Endothelial cell of umbilical vein (primary cell): ENCODE measurements around the gene STN1. TPM values are rescaled to one million over a fixed set of nuclear protein-coding genes. Genes with fewer than 3 reads are reported as not detected.
A peak's percentile ranks its signal among the peaks of the same experiment; 100 is the strongest.

Experiments used
- BruUV-seq: library from RNA; stranded (reverse); fragments of 400-500 nt; replicated peaks from 2 replicates; lab custom pipeline; 2021; lab: Mats Ljungman, UMichigan
- CTCF ChIA-PET: fragments of 300-600, 350-600 bp; sonication (Branson Sonifier 250); formaldehyde crosslinking; loops from one replicate; lab custom pipeline; 2021; ENCODE audit warnings: antibody characterized with exemption, inconsistent platforms; lab: Charles Lee
- POLR2A ChIA-PET: fragments of 300-600, 350-600 bp; sonication (Branson Sonifier 250); formaldehyde crosslinking; loops from one replicate; lab custom pipeline; 2021; ENCODE audit warnings: antibody characterized with exemption, inconsistent platforms; lab: Charles Lee
- DNase-seq: peaks from one replicate; pipeline ENCODE4 v3.0.0-alpha.2; 2011; ENCODE audit warnings: low read depth, low spot score
- FAIRE-seq: peaks from 2 replicates; lab custom pipeline; 2011; peaks lifted over from hg19 to GRCh38; lab: Jason Lieb, UNC
- H2AFZ ChIP-seq: 2 replicates; pipeline ENCODE4 v1.6.0; 2012; ENCODE audit warnings: low read depth, low read length, control low read depth, inconsistent platforms
- H3K27ac ChIP-seq: 2 replicates; pipeline ENCODE4 v1.5.1; 2011; ENCODE audit warnings: low read depth, mild to moderate bottlenecking, control low read depth, low read length, moderate library complexity; ENCODE audit not compliant: insufficient read depth
- H3K27me3 ChIP-seq, 2 experiments: 2 replicates each; pipeline versions ENCODE4 v1.6.0 to v1.6.1; 2011; ENCODE audit warnings: low read length in 2 of 2, mixed read lengths in 1 of 2; ENCODE audit not compliant: control insufficient read depth in 2 of 2, insufficient read depth in 2 of 2
- H3K36me3 ChIP-seq, 2 experiments: 2 replicates in 1 of 2; 3 replicates in 1 of 2; pipeline ENCODE4 v1.5.1; 2011; ENCODE audit warnings: low read length in 2 of 2, mild to moderate bottlenecking in 1 of 2, moderate library complexity in 1 of 2; ENCODE audit not compliant: control insufficient read depth in 2 of 2, insufficient read depth in 2 of 2; ENCODE audit errors: extremely low read depth in 1 of 2
- H3K4me1 ChIP-seq: 3 replicates; pipeline ENCODE4 v1.5.1; 2011; ENCODE audit warnings: mild to moderate bottlenecking, low read length; ENCODE audit not compliant: control insufficient read depth, insufficient read depth; ENCODE audit errors: extremely low read depth
- H3K4me2 ChIP-seq: 2 replicates; pipeline ENCODE4 v1.6.1; 2011; ENCODE audit warnings: low read length, control low read depth, mixed read lengths; ENCODE audit not compliant: insufficient read depth
- H3K4me3 ChIP-seq, 3 experiments: fragments of 200-600 bp in 1 of 3; sonication (generic), shearing (Covaris generic) in 1 of 3; replicated peaks in 1 of 3; 2 replicates each; pipeline ENCODE4 v1.5.1; 2011 to 2016; ENCODE audit warnings: control low read depth in 3 of 3, low read length in 3 of 3, mild to moderate bottlenecking in 2 of 3, inconsistent platforms in 1 of 3, low read depth in 1 of 3, moderate library complexity in 1 of 3; ENCODE audit not compliant: insufficient read depth in 1 of 3
- H3K79me2 ChIP-seq: 2 replicates; pipeline ENCODE4 v1.6.0; 2012; ENCODE audit warnings: low read length, inconsistent platforms; ENCODE audit not compliant: control insufficient read depth, insufficient read depth
- H3K9ac ChIP-seq: replicated peaks from 2 replicates; pipeline ENCODE3; 2011; ENCODE audit warnings: low read length, control low read depth; ENCODE audit not compliant: insufficient read depth; ENCODE audit errors: extremely low read depth
- H3K9me1 ChIP-seq: replicated peaks from 3 replicates; pipeline ENCODE4 v1.6.0; 2011; ENCODE audit warnings: mild to moderate bottlenecking, low read length; ENCODE audit not compliant: control insufficient read depth, insufficient read depth; ENCODE audit errors: extremely low read depth
- H3K9me3 ChIP-seq: replicated peaks from 2 replicates; pipeline ENCODE4 v1.5.1; 2012; ENCODE audit warnings: low read length, inconsistent platforms; ENCODE audit not compliant: control insufficient read depth, insufficient read depth
- H4K20me1 ChIP-seq: replicated peaks from 2 replicates; pipeline ENCODE3; 2011; ENCODE audit warnings: mild to moderate bottlenecking, low read length; ENCODE audit not compliant: control insufficient read depth, insufficient read depth; ENCODE audit errors: extremely low read depth
- EZH2 ChIP-seq: IDR thresholded peaks from 2 replicates; pipeline ENCODE4 v1.6.1; 2012; ENCODE audit warnings: borderline replicate concordance, low read depth, mild to moderate bottlenecking, moderate library complexity, low read length, inconsistent platforms; ENCODE audit not compliant: severe bottlenecking
- FOS ChIP-seq: IDR thresholded peaks from 2 replicates; pipeline ENCODE4 v1.6.1; 2011; ENCODE audit warnings: mild to moderate bottlenecking, low read length, moderate library complexity, borderline replicate concordance; ENCODE audit not compliant: insufficient read depth
- JUN ChIP-seq: IDR thresholded peaks from 2 replicates; pipeline ENCODE4 v1.6.1; 2011; ENCODE audit warnings: borderline replicate concordance, low read depth; ENCODE audit not compliant: insufficient read length, insufficient read depth
- MYC ChIP-seq: IDR thresholded peaks from one replicate; pipeline ENCODE4 v1.6.1; 2011; ENCODE audit warnings: mild to moderate bottlenecking, low read depth, low read length
- POLR2A ChIP-seq: IDR thresholded peaks from 2 replicates; pipeline ENCODE4 v1.6.1; 2012; ENCODE audit warnings: low read depth, mild to moderate bottlenecking, control low read depth, low read length
- POLR2AphosphoS5 ChIP-seq: IDR thresholded peaks from 2 replicates; pipeline ENCODE4 v1.6.1; 2012; ENCODE audit warnings: low read depth, mild to moderate bottlenecking, control low read depth, low read length, moderate library complexity; ENCODE audit not compliant: insufficient read depth
- dilution Hi-C: fragments of 300-500 bp; cut with MboI; formaldehyde crosslinking; loops from one replicate; pipeline ENCODE4 v1.15.0; 2019; ENCODE audit warnings: low sequenced_read_pairs; ENCODE audit not compliant: extremely low pct_ligation_motif_present
- intact Hi-C: fragments of 100-400 bp; cut with micrococcal nuclease; formaldehyde crosslinking; loops from one replicate; pipeline ENCODE4 v1.10.0; 2022
- polyA plus RNA-seq, 4 experiments: library from polyadenylated mRNA; depleted of rRNA in 3 of 4; stranded (reverse) in 3 of 4; unstranded in 1 of 4; fragments of >200 nt; gene quantifications; 2 replicates each; pipeline versions ENCODE4 v1.2.1 to v1.2.3, GENCODE V29; 2011 to 2012; ENCODE audit warnings: missing spikeins in 1 of 4
- total RNA-seq: library from RNA; stranded (reverse); gene quantifications from 2 replicates; pipeline ENCODE4 v1.2.3, GENCODE V29; 2021
- TF ChIP-seq, protein P1 (sequence below), 2 donors: IDR thresholded peaks; 1 replicate in 1 of 2; 2 replicates in 1 of 2; pipeline ENCODE4 v1.5.1; 2011; ENCODE audit warnings: low read length in 2 of 2, mild to moderate bottlenecking in 2 of 2, moderate library complexity in 2 of 2, control low read depth in 1 of 2, inconsistent platforms in 1 of 2, low read depth in 1 of 2; ENCODE audit not compliant: insufficient read depth in 1 of 2; ENCODE audit errors: extremely low read depth in 1 of 2

The STN1 gene
- total and polyA plus RNA-seq, 2 donors (not counting 3 experiments of a cell fraction or from before 2014, with no cell fraction given), result 10.8 to 15.3 TPM

- H3K4me2 ChIP-seq, result peak within 1 kb of the TSS; percentile 96
- intact Hi-C loops, result loop anchor here (1.0 kb wide), 5 partner anchors 49 to 154 kb away; partner anchors contain the start of gene STN1
- H3K4me3 ChIP-seq, result peak within 1 kb of the TSS; percentile 81 to 99 (median 97)
- H2AFZ ChIP-seq, result peak within 1 kb of the TSS; percentile 100
- peak; percentile 86 for DNase-seq
- TSS peak; percentile 91 for BruUV-seq
- no peaks in the 10 kb centered on the region for H3K9me3 ChIP-seq
- POLR2A ChIA-PET, result no interaction called here
- H4K20me1 ChIP-seq, result peaks cover 2% of the 10 kb centered on the region
- peak; percentile 55 for FAIRE-seq
- dilution Hi-C loops, result no loop called here
- TF ChIP-seq POLR2AphosphoS5, result peak; percentile 77
- TF ChIP-seq POLR2A, result peak; percentile 83
- TF ChIP-seq JUN, result no peak
- no peaks in the 10 kb centered on the region for H3K36me3 ChIP-seq
- H3K27me3 ChIP-seq, result no peaks in the 10 kb centered on the region
- CTCF ChIA-PET, result interaction anchor here (0.9 to 1.5 kb wide), 3 partner anchors 17 to 254 kb away, joined by 3 to 5 read pairs (median 5); no protein-coding TSS in a partner anchor
- H3K9ac ChIP-seq, result peak within 1 kb of the TSS; percentile 94
- H3K79me2 ChIP-seq, result peaks cover 44% of the 10 kb centered on the region
- H3K27ac ChIP-seq, result peak within 1 kb of the TSS; percentile 73
- peaks cover 26% of the 10 kb centered on the region for H3K4me1 ChIP-seq
- H3K9me1 ChIP-seq, result no peaks in the 10 kb centered on the region
Observed at GRCh38 chr10:103966671-103967447, 48.9 kb upstream of the STN1 start, which contains the start of gene SLK. TSS of gene SLK (plus strand) at chr10:103967140. CDS start at chr10:103967746, 606 bp downstream.

GRCh38 chr10:103960103-103960502 lies 42.1 kb upstream of the STN1 start:
- no peak for DNase-seq
- Histone ChIP-seq H3K9me3 (no peaks in the 10 kb centered on the region), H4K20me1 (no peaks in the 10 kb centered on the region), H3K4me2 (no peak overlapping the region), H3K4me3 (no peak overlapping the region), H2AFZ (no peak overlapping the region), H3K9me1 (no peaks in the 10 kb centered on the region), H3K27me3 (no peaks in the 10 kb centered on the region), H3K79me2 (no peaks in the 10 kb centered on the region), H3K27ac (no peak overlapping the region), H3K4me1 (no peaks in the 10 kb centered on the region), H3K36me3 (no peaks in the 10 kb centered on the region), H3K9ac (no peak overlapping the region)
- FAIRE-seq, result no peak
- dilution Hi-C loops (no loop called here), intact Hi-C loops (no loop called here)
- CTCF ChIA-PET, result no interaction called here
- TF ChIP-seq POLR2AphosphoS5 (no peak), MYC (no peak), FOS (no peak), EZH2 (no peak), JUN (no peak)
- TF ChIP-seq, protein P1, sequence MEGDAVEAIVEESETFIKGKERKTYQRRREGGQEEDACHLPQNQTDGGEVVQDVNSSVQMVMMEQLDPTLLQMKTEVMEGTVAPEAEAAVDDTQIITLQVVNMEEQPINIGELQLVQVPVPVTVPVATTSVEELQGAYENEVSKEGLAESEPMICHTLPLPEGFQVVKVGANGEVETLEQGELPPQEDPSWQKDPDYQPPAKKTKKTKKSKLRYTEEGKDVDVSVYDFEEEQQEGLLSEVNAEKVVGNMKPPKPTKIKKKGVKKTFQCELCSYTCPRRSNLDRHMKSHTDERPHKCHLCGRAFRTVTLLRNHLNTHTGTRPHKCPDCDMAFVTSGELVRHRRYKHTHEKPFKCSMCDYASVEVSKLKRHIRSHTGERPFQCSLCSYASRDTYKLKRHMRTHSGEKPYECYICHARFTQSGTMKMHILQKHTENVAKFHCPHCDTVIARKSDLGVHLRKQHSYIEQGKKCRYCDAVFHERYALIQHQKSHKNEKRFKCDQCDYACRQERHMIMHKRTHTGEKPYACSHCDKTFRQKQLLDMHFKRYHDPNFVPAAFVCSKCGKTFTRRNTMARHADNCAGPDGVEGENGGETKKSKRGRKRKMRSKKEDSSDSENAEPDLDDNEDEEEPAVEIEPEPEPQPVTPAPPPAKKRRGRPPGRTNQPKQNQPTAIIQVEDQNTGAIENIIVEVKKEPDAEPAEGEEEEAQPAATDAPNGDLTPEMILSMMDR (IDR thresholded peaks at IDR 0.05; ENCODE audit: extremely low read depth in 1 of 2, insufficient read depth in 1 of 2, low read depth in 1 of 2, low read length in 2 of 2), result no peak
- POLR2A ChIA-PET, result no interaction called here
- no TSS peak for BruUV-seq
